A673 (cell line): Measurements from ENCODE around the gene CRACR2A. TPM values are rescaled to one million over a fixed set of nuclear protein-coding genes. Genes with fewer than 3 reads are reported as not detected.

Experiments used
- BruUV-seq: library from RNA; stranded (reverse); fragments of 400-500 nt; replicated peaks from 2 replicates; lab custom pipeline; 2021; lab: Mats Ljungman, UMichigan
- CTCF ChIA-PET: fragments of 300-600 bp; sonication (Branson Sonifier 250); formaldehyde crosslinking; loops from one replicate; lab custom pipeline; 2022; ENCODE audit warnings: antibody characterized with exemption; lab: Charles Lee
- POLR2A ChIA-PET: fragments of 300-600 bp; sonication (Branson Sonifier 250); formaldehyde crosslinking; loops from one replicate; lab custom pipeline; 2022; ENCODE audit warnings: antibody characterized with exemption; ENCODE audit not compliant: low non-redundant PET; lab: Charles Lee
- DNase-seq: peaks from one replicate; pipeline ENCODE4 v3.0.0-alpha.2; 2015; ENCODE audit warnings: low spot score
- H3K27ac ChIP-seq: fragments of 200-600 bp; sonication (generic); 2 replicates; pipeline ENCODE4 v1.5.1; 2016; ENCODE audit warnings: mixed run types, low read depth, mild to moderate bottlenecking, mixed read lengths, antibody characterized with exemption, low read length; ENCODE audit not compliant: poor library complexity, severe bottlenecking
- H3K27me3 ChIP-seq: fragments of 200-600 bp; sonication (generic); replicated peaks from 2 replicates; pipeline ENCODE4 v1.6.1; 2017; ENCODE audit warnings: mixed run types, low read depth, mild to moderate bottlenecking, mixed read lengths, antibody characterized with exemption, low read length; ENCODE audit not compliant: insufficient read depth, poor library complexity
- H3K36me3 ChIP-seq: fragments of 200-600 bp; sonication (generic); 2 replicates; pipeline ENCODE4 v1.6.1; 2016; ENCODE audit warnings: mixed run types, mild to moderate bottlenecking, mixed read lengths, antibody characterized with exemption, low read length; ENCODE audit not compliant: insufficient read depth, poor library complexity, severe bottlenecking
- H3K4me1 ChIP-seq: fragments of 200-600 bp; sonication (generic); 2 replicates; pipeline ENCODE4 v1.6.1; 2017; ENCODE audit warnings: mixed run types, mild to moderate bottlenecking, mixed read lengths, antibody characterized with exemption, low read length; ENCODE audit not compliant: insufficient read depth, poor library complexity, severe bottlenecking
- H3K4me3 ChIP-seq: fragments of 200-600 bp; sonication (generic); 2 replicates; pipeline ENCODE4 v1.5.1; 2016; ENCODE audit warnings: low read depth, mixed run types, mild to moderate bottlenecking, mixed read lengths, low read length; ENCODE audit not compliant: poor library complexity, severe bottlenecking
- H3K9me3 ChIP-seq: fragments of 200-600 bp; sonication (generic); 2 replicates; pipeline ENCODE4 v1.6.1; 2016; ENCODE audit warnings: mixed run types, low read depth, mild to moderate bottlenecking, mixed read lengths, antibody characterized with exemption, low read length; ENCODE audit not compliant: poor library complexity, severe bottlenecking
- CTCF ChIP-seq: fragments of 300-800, 200-600 bp; sonication (generic); conservative IDR thresholded peaks from 2 replicates; pipeline ENCODE4 v1.5.1; 2017; ENCODE audit warnings: low read depth, mild to moderate bottlenecking, antibody characterized with exemption, low read length, moderate library complexity, mixed read lengths
- EZH2 ChIP-seq: fragments of 200-600 bp; sonication (generic); IDR thresholded peaks from 2 replicates; pipeline ENCODE4 v1.6.1; 2017; ENCODE audit warnings: borderline replicate concordance, low read depth, mild to moderate bottlenecking, mixed read lengths, antibody characterized with exemption, low read length; ENCODE audit not compliant: poor library complexity, severe bottlenecking
- intact Hi-C: fragments of 100-400 bp; cut with micrococcal nuclease; formaldehyde crosslinking; loops from one replicate; pipeline ENCODE4 v1.10.0; 2022; ENCODE audit not compliant: unreplicated experiment
- total RNA-seq: library from RNA; stranded (reverse); gene quantifications from 2 replicates; pipeline ENCODE4 v1.2.3, GENCODE V29; 2021

Gene CRACR2A
- total RNA-seq, 1 experiment from 2014 or later, result 0.13 TPM

DNA sequence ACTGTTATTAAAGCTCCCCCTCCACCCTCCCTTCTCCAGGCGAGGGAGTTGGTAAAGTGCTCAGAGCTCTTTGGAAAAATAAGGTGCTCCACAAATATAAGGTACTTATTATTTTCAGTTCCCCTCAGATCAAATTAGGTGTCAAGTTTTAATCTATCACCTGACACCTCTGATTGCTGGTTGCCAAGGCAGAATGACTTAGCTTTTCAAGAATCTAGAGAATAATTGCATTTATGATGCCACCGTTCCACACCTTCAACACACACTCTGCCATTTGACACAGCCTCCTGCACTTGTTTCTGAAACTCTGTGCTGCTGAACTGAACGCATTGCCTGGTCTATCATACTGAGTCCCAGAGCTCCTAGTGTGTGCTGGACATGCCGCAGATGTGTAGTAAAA, 128.6 kb downstream of the CRACR2A start:
- no peaks in the 10 kb centered on the region for H3K36me3 ChIP-seq
- H3K27me3 ChIP-seq, result peaks cover 27% of the 10 kb centered on the region
- CTCF ChIA-PET, result interaction anchor here (0.8 kb wide), 1 partner anchor 34 kb away, joined by 9 read pairs; no protein-coding TSS in a partner anchor
- intact Hi-C loops, result no loop called here
- BruUV-seq, result no TSS peak
- no peak for DNase-seq
- POLR2A ChIA-PET, result no interaction called here
- TF ChIP-seq EZH2 (no peak), CTCF (no peak)
- no peaks in the 10 kb centered on the region for H3K9me3 ChIP-seq
- H3K4me3 ChIP-seq, result no peak overlapping the region
- H3K4me1 ChIP-seq, result no peaks in the 10 kb centered on the region
- H3K27ac ChIP-seq, result no peak overlapping the region

DNA sequence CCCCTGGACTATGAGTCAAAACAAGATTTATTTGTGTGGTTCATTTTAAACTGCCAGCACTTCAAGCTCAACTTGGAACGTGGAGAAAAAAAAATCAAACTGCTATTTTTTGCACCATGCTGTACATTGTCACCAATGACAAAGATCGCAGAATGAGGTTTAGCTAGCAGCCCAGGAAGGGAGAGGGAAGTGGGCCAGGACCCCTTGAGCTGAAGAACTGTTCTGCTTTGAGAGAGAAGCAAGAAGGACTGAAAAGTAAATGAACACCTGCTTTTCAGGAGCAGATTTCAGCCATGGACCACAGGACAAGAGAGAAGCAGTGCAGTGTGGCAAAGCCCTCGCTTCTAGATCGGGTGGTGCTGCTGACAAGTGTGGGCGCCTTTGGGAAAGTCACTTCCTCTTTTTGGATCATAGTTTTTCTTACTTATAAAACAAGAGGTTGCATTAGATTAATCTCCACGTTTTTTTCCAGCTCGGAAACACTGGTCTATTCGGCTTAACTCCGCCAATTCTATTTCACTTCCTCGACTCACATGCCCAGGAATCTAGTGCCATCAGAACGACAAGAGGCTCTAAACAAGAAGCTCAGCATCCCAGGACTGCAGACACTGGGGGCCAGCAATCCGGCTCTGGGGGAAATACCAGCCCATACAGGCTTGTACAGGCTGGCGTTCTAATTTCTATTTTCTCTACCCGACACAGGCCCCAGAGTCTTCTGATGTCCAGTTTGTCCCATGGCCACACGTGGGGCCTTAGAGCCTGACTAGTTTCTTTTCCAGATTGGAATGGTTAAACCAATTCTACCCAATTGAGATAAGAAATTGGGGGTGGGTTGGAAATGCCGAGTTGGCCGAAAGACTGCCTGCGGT, 129.9 kb downstream of the CRACR2A start:
- CTCF ChIA-PET, result no interaction called here
- Histone ChIP-seq H3K27ac (no peak overlapping the region), H3K27me3 (peaks cover 38% of the 10 kb centered on the region), H3K9me3 (no peaks in the 10 kb centered on the region), H3K4me1 (no peaks in the 10 kb centered on the region), H3K4me3 (no peak overlapping the region), H3K36me3 (no peaks in the 10 kb centered on the region)
- TF ChIP-seq EZH2 (no peak), CTCF (no peak)
- intact Hi-C loops, result no loop called here
- POLR2A ChIA-PET, result no interaction called here
- no peak for DNase-seq
- BruUV-seq, result no TSS peak

GRCh38 chr12:3622021-3622821, 130.7 kb downstream of the CRACR2A start:
- peaks cover 38% of the 10 kb centered on the region for H3K27me3 ChIP-seq
- POLR2A ChIA-PET, result no interaction called here
- intact Hi-C loops, result no loop called here
- CTCF ChIA-PET, result no interaction called here
- no peaks in the 10 kb centered on the region for H3K9me3 ChIP-seq
- TF ChIP-seq CTCF (no peak), EZH2 (no peak)
- no peaks in the 10 kb centered on the region for H3K4me1 ChIP-seq
- H3K27ac ChIP-seq, result no peak overlapping the region
- H3K36me3 ChIP-seq, result no peaks in the 10 kb centered on the region
- H3K4me3 ChIP-seq, result no peak overlapping the region
- DNase-seq, result no peak
- BruUV-seq, result no TSS peak
